ENCODE measurements around the gene ORAI3.
A peak's percentile ranks its signal among the peaks of the same experiment; 100 is the strongest.

ORAI3 gene

GRCh38 chr16:30997725-30998711 is 49.1 kb downstream of the ORAI3 start:
- DNase-seq (ENCODE audit: low spot score) (no peak), ATAC-seq (ENCODE audit: low read depth) (peak; percentile 80)
- Histone ChIP-seq H3K36me3 (ENCODE audit: low read depth) (no peaks in the 10 kb centered on the region), H3K4me1 (ENCODE audit: insufficient read depth, poor library complexity, severe bottlenecking) (peaks cover 14% of the 10 kb centered on the region), H3K27me3 (ENCODE audit: insufficient read depth, poor library complexity, severe bottlenecking) (no peaks in the 10 kb centered on the region), H3K4me3 (ENCODE audit: severe bottlenecking) (peak overlapping the region; percentile 43), H3K9me3 (ENCODE audit: severe bottlenecking) (no peaks in the 10 kb centered on the region), H3K27ac (ENCODE audit: poor library complexity, severe bottlenecking) (peak overlapping the region; percentile 94)
- no peak for TF ChIP-seq CTCF (IDR thresholded peaks at IDR 0.05; ENCODE audit: poor library complexity, severe bottlenecking)

- H3K9me3 ChIP-seq (ENCODE audit: severe bottlenecking), result no peaks in the 10 kb centered on the region
- no peak overlapping the region for H3K4me3 ChIP-seq (ENCODE audit: severe bottlenecking)
- ATAC-seq (ENCODE audit: low read depth) (no peak), DNase-seq (ENCODE audit: low spot score) (no peak)
- H3K4me1 ChIP-seq (ENCODE audit: insufficient read depth, poor library complexity, severe bottlenecking), result peaks cover 14% of the 10 kb centered on the region
- no peaks in the 10 kb centered on the region for H3K27me3 ChIP-seq (ENCODE audit: insufficient read depth, poor library complexity, severe bottlenecking)
- no peaks in the 10 kb centered on the region for H3K36me3 ChIP-seq (ENCODE audit: low read depth)
- TF ChIP-seq CTCF (IDR thresholded peaks at IDR 0.05; ENCODE audit: poor library complexity, severe bottlenecking), result no peak
- peak overlapping the region; percentile 94 for H3K27ac ChIP-seq (ENCODE audit: poor library complexity, severe bottlenecking)
Measured at GRCh38 chr16:30998852-30999761, 50.2 kb downstream of the ORAI3 start.

- Histone ChIP-seq H3K36me3 (ENCODE audit: low read depth) (no peaks in the 10 kb centered on the region), H3K4me1 (ENCODE audit: insufficient read depth, poor library complexity, severe bottlenecking) (peaks cover 14% of the 10 kb centered on the region), H3K4me3 (ENCODE audit: severe bottlenecking) (no peak overlapping the region), H3K27me3 (ENCODE audit: insufficient read depth, poor library complexity, severe bottlenecking) (no peaks in the 10 kb centered on the region), H3K9me3 (ENCODE audit: severe bottlenecking) (no peaks in the 10 kb centered on the region), H3K27ac (ENCODE audit: poor library complexity, severe bottlenecking) (no peak overlapping the region)
- ATAC-seq (ENCODE audit: low read depth) (no peak), DNase-seq (ENCODE audit: low spot score) (no peak)
- no peak for TF ChIP-seq CTCF (IDR thresholded peaks at IDR 0.05; ENCODE audit: poor library complexity, severe bottlenecking)
Measured at GRCh38 chr16:31000671-31001382, 52.0 kb downstream of the ORAI3 start.

- DNase-seq (ENCODE audit: low spot score) (no peak), ATAC-seq (ENCODE audit: low read depth) (no peak)
- Histone ChIP-seq H3K4me1 (ENCODE audit: insufficient read depth, poor library complexity, severe bottlenecking) (peaks cover 14% of the 10 kb centered on the region), H3K27ac (ENCODE audit: poor library complexity, severe bottlenecking) (no peak overlapping the region), H3K27me3 (ENCODE audit: insufficient read depth, poor library complexity, severe bottlenecking) (no peaks in the 10 kb centered on the region), H3K4me3 (ENCODE audit: severe bottlenecking) (no peak overlapping the region), H3K36me3 (ENCODE audit: low read depth) (no peaks in the 10 kb centered on the region), H3K9me3 (ENCODE audit: severe bottlenecking) (no peaks in the 10 kb centered on the region)
- no peak for TF ChIP-seq CTCF (IDR thresholded peaks at IDR 0.05; ENCODE audit: poor library complexity, severe bottlenecking)
Measured at GRCh38 chr16:31001507-31002249, 52.8 kb downstream of the ORAI3 start.

Data from RWPE2 (cell line).